SKM-1 (cell line): ENCODE measurements around the gene TKTL1.

Source experiments
- DNase-seq: peaks from one replicate; lab custom pipeline; 2025; ENCODE audit not compliant: unreplicated experiment; lab: John Stamatoyannopoulos, UW

TKTL1 gene

GRCh38 chrX:154308108-154308946 lies 12.7 kb downstream of the TKTL1 start:
- DNase-seq = no peak

GRCh38 chrX:154309041-154309775 lies 13.6 kb downstream of the TKTL1 start:
- no peak for DNase-seq

- no peak for DNase-seq
These were observed 15.3 kb downstream of the TKTL1 start for GRCh38 chrX:154310616-154311536.

- no peak for DNase-seq
These were observed 16.5 kb downstream of the TKTL1 start for GRCh38 chrX:154312116-154312515.

GRCh38 chrX:154313147-154313546 lies 17.6 kb downstream of the TKTL1 start:
- DNase-seq = no peak

GRCh38 chrX:154315416-154315815 lies 19.8 kb downstream of the TKTL1 start:
- no peak for DNase-seq

GRCh38 chrX:154317391-154317995 lies 21.9 kb downstream of the TKTL1 start:
- no peak for DNase-seq

- no peak for DNase-seq
These were observed 24.8 kb downstream of the TKTL1 start for GRCh38 chrX:154320406-154320805.

GRCh38 chrX:154321152-154321551 lies 25.6 kb downstream of the TKTL1 start:
- DNase-seq = no peak

- DNase-seq = no peak
These were observed 26.0 kb downstream of the TKTL1 start for GRCh38 chrX:154321594-154321993.

GRCh38 chrX:154322890-154323289 lies 27.3 kb downstream of the TKTL1 start:
- DNase-seq = no peak

- DNase-seq = no peak
These were observed 27.9 kb downstream of the TKTL1 start for GRCh38 chrX:154323537-154323936.

GRCh38 chrX:154325541-154325940 lies 29.9 kb downstream of the TKTL1 start:
- DNase-seq = no peak

- DNase-seq = no peak
These were observed 31.6 kb downstream of the TKTL1 start for GRCh38 chrX:154327038-154327820.

GRCh38 chrX:154328646-154329045 lies 33.1 kb downstream of the TKTL1 start:
- DNase-seq = no peak

- DNase-seq = no peak
These were observed 33.7 kb downstream of the TKTL1 start for GRCh38 chrX:154329294-154329693.

- no peak for DNase-seq
These were observed 37.0 kb downstream of the TKTL1 start for GRCh38 chrX:154332561-154332960.

GRCh38 chrX:154333116-154333515 lies 37.5 kb downstream of the TKTL1 start:
- DNase-seq = no peak

- no peak for DNase-seq
These were observed 38.3 kb downstream of the TKTL1 start for GRCh38 chrX:154333837-154334271.

GRCh38 chrX:154334496-154334895 lies 38.9 kb downstream of the TKTL1 start:
- no peak for DNase-seq
